SK-N-SH (cell line): ENCODE data around the gene DENND1A. TPM values are rescaled to one million over a fixed set of nuclear protein-coding genes. Genes with fewer than 3 reads are reported as not detected.

Experiments
- CTCF ChIA-PET: fragments of 300-600, 350-600 bp; formaldehyde crosslinking; extraction: SDS; loops from one replicate; lab custom pipeline; 2021; lab: Yijun Ruan, JAX
- POLR2A ChIA-PET: fragments of 350-600 bp; sonication (Branson Sonifier 250); formaldehyde crosslinking; extraction: SDS; loops from one replicate; lab custom pipeline; 2020; ENCODE audit warnings: antibody characterized with exemption, inconsistent platforms; lab: Yijun Ruan, JAX
- DNase-seq: peaks from one replicate; pipeline ENCODE4 v3.0.0; 2012
- H2AFZ ChIP-seq: fragments of 200-600 bp; sonication (generic); 2 replicates; pipeline ENCODE4 v1.8.1; 2016; ENCODE audit warnings: antibody characterized with exemption, mild to moderate bottlenecking, low read depth
- H3F3A ChIP-seq: fragments of 200-600 bp; sonication (generic); replicated peaks from 2 replicates; pipeline ENCODE3; 2016; ENCODE audit warnings: antibody characterized with exemption, mild to moderate bottlenecking; ENCODE audit not compliant: insufficient read depth
- H3K27ac ChIP-seq, 2 experiments: fragments of 200-500 bp in 1 of 2; fragments of 200-600 bp in 1 of 2; sonication (Bioruptor generic) in 1 of 2; sonication (generic), shearing (Covaris generic) in 1 of 2; 2 replicates each; pipeline versions ENCODE4 v1.5.1 to v1.6.1; 2014 to 2016; ENCODE audit warnings: low read depth in 2 of 2, inconsistent platforms in 1 of 2, low read length in 1 of 2, mild to moderate bottlenecking in 1 of 2, mixed read lengths in 1 of 2
- H3K27me3 ChIP-seq: fragments of 200-600 bp; sonication (generic), shearing (Covaris generic); 2 replicates; pipeline ENCODE4 v1.6.1; 2016; ENCODE audit warnings: mixed run types; ENCODE audit not compliant: insufficient read depth
- H3K36me3 ChIP-seq, 2 experiments: fragments of 200-500 bp in 1 of 2; fragments of 200-600 bp in 1 of 2; sonication (Bioruptor generic) in 1 of 2; sonication (generic) in 1 of 2; replicated peaks in 1 of 2; 2 replicates each; pipeline versions ENCODE3 to v1.5.1; 2014 to 2016; ENCODE audit warnings: low read length in 1 of 2, mild to moderate bottlenecking in 1 of 2; ENCODE audit not compliant: insufficient read depth in 2 of 2, control insufficient read depth in 1 of 2
- H3K4me1 ChIP-seq, 2 experiments: fragments of 200-500 bp in 1 of 2; fragments of 200-600 bp in 1 of 2; sonication (Bioruptor generic) in 1 of 2; sonication (generic), shearing (Covaris generic) in 1 of 2; 2 replicates each; pipeline versions ENCODE4 v1.5.1 to v1.6.1; 2014 to 2016; ENCODE audit warnings: low read depth in 1 of 2, low read length in 1 of 2, mixed run types in 1 of 2; ENCODE audit not compliant: insufficient read depth in 2 of 2, control insufficient read depth in 1 of 2
- H3K4me2 ChIP-seq: fragments of 200-600 bp; sonication (generic), shearing (Covaris generic); 2 replicates; pipeline ENCODE4 v1.6.1; 2017; ENCODE audit warnings: mixed run types
- H3K4me3 ChIP-seq, 2 experiments: fragments of 200-500 bp in 1 of 2; fragments of 200-600 bp in 1 of 2; sonication (Bioruptor generic) in 1 of 2; sonication (generic), shearing (Covaris generic) in 1 of 2; 2 replicates each; pipeline versions ENCODE4 v1.5.1 to v1.8.1; 2014 to 2016; ENCODE audit warnings: low read depth in 2 of 2, inconsistent platforms in 1 of 2, low read length in 1 of 2, mild to moderate bottlenecking in 1 of 2, mixed read lengths in 1 of 2, moderate library complexity in 1 of 2
- H3K79me2 ChIP-seq: fragments of 200-600 bp; sonication (generic); 2 replicates; pipeline ENCODE4 v1.8.1; 2017; ENCODE audit warnings: mild to moderate bottlenecking; ENCODE audit not compliant: insufficient read depth
- H3K9ac ChIP-seq: fragments of 200-600 bp; sonication (generic); 2 replicates; pipeline ENCODE4 v1.6.1; 2017; ENCODE audit warnings: mixed run types
- H3K9me2 ChIP-seq: fragments of 200-600 bp; sonication (generic); 2 replicates; pipeline ENCODE4 v1.6.1; 2017; ENCODE audit warnings: mixed run types
- H3K9me3 ChIP-seq: fragments of 200-600 bp; sonication (generic); 2 replicates; pipeline ENCODE4 v1.6.1; 2017; ENCODE audit warnings: mixed run types, mild to moderate bottlenecking, moderate library complexity
- H4K20me1 ChIP-seq: fragments of 200-600 bp; sonication (generic); 2 replicates; pipeline ENCODE4 v1.6.1; 2017; ENCODE audit warnings: mild to moderate bottlenecking, mixed run types; ENCODE audit not compliant: insufficient read depth
- CHD2 ChIP-seq: fragments of 150-350 bp; IDR thresholded peaks from 2 replicates; pipeline ENCODE4 v1.6.1; 2018; ENCODE audit warnings: low read length; ENCODE audit not compliant: partially characterized antibody
- FOXM1 ChIP-seq: IDR thresholded peaks from 2 replicates; pipeline ENCODE4 v1.4.0; 2012; ENCODE audit warnings: low read depth, mild to moderate bottlenecking
- GABPA ChIP-seq: IDR thresholded peaks from 2 replicates; pipeline ENCODE4 v1.4.0; 2012; ENCODE audit warnings: low read depth, mild to moderate bottlenecking
- NFIC ChIP-seq: IDR thresholded peaks from 2 replicates; pipeline ENCODE4 v1.4.0; 2012; ENCODE audit warnings: borderline replicate concordance
- NRF1 ChIP-seq: IDR thresholded peaks from 2 replicates; pipeline ENCODE4 v1.6.1; 2012; ENCODE audit warnings: low read depth, mild to moderate bottlenecking, low read length
- RXRA ChIP-seq: IDR thresholded peaks from 2 replicates; pipeline ENCODE4 v1.4.0; 2012; ENCODE audit warnings: low read depth, mild to moderate bottlenecking, borderline replicate concordance
- SIN3A ChIP-seq: IDR thresholded peaks from 2 replicates; pipeline ENCODE4 v1.6.1; 2012; ENCODE audit warnings: low read depth, mild to moderate bottlenecking, low read length, moderate library complexity, borderline replicate concordance
- SMC3 ChIP-seq: IDR thresholded peaks from 2 replicates; pipeline ENCODE4 v1.6.1; 2012; ENCODE audit warnings: low read depth, low read length, improper control_type of control experiment
- TAF1 ChIP-seq: IDR thresholded peaks from 2 replicates; pipeline ENCODE4 v1.6.1; 2012; ENCODE audit warnings: low read depth, mild to moderate bottlenecking, low read length, moderate library complexity, borderline replicate concordance
- WGBS: methylation state at CpG from one replicate; pipeline ENCODE4 v1.1.6; 2017; ENCODE audit warnings: low lambda C conversion rate; 5-methylcytosine and 5-hydroxymethylcytosine counted together
- polyA plus RNA-seq, 3 experiments: library from polyadenylated mRNA; depleted of rRNA; stranded (reverse); fragments of >200 nt; gene quantifications; 2 replicates each; pipeline ENCODE4 v1.2.3, GENCODE V29; 2012
- TF ChIP-seq, protein P1 (sequence below): IDR thresholded peaks from 2 replicates; pipeline ENCODE4 v1.4.0; 2012; ENCODE audit warnings: low read depth, borderline replicate concordance
- TF ChIP-seq, protein P2 (sequence below): IDR thresholded peaks from 2 replicates; pipeline ENCODE4 v1.4.0; 2012; ENCODE audit warnings: low read depth
- TF ChIP-seq, protein P3 (sequence below): fragments of 200-600 bp; sonication (generic); IDR thresholded peaks from 2 replicates; pipeline ENCODE4 v1.6.1; 2017; ENCODE audit warnings: antibody characterized with exemption, mild to moderate bottlenecking, moderate library complexity
- TF ChIP-seq, protein P4 (sequence below): IDR thresholded peaks from 2 replicates; pipeline ENCODE4 v1.4.0; 2012; ENCODE audit warnings: low read depth, borderline replicate concordance
- TF ChIP-seq, protein P5 (sequence below): IDR thresholded peaks from 2 replicates; pipeline ENCODE4 v1.6.1; 2012; ENCODE audit warnings: mild to moderate bottlenecking, low read depth, low read length, moderate library complexity
- TF ChIP-seq, protein P6 (sequence below): fragments of 150-350 bp; IDR thresholded peaks from 2 replicates; pipeline ENCODE4 v1.6.1; 2016; ENCODE audit warnings: mild to moderate bottlenecking, low read depth, low read length

The DENND1A gene
- polyA plus RNA-seq, 1 of the 3 experiments (the other 2 are of a cell fraction) = 25.4 TPM

DNA sequence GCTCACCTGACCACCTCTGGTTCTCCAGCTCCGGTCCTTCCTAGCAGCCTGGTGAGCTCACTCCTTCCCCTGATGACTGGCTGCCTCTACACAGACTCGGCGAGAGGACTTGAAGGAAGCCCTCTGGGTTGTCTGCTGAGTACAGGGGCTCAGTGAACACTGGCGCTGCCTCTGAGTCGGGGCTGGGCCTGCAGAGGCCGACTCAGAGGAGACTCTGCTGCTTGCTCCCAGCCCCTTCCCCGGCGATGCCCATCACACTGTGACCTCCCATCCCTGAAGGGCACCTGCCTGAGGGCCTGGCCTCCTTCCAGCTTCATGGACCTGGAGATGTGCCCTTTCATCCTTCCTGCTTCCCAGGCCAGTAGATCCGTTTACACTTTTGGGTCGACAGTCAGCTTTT, 551.9 kb downstream of the DENND1A start:
- H3K9ac ChIP-seq = no peak overlapping the region
- no peaks in the 10 kb centered on the region for H3F3A ChIP-seq
- H3K4me3 ChIP-seq = no peak overlapping the region
- no peak overlapping the region for H3K27ac ChIP-seq
- DNase-seq = no peak
- no peak overlapping the region for H2AFZ ChIP-seq
- peaks cover 0 to 29% of the 10 kb centered on the region in 2 experiments; a peak in 1 of 4 replicates for H3K4me1 ChIP-seq
- H4K20me1 ChIP-seq = no peaks in the 10 kb centered on the region
- TF ChIP-seq, protein P1, sequence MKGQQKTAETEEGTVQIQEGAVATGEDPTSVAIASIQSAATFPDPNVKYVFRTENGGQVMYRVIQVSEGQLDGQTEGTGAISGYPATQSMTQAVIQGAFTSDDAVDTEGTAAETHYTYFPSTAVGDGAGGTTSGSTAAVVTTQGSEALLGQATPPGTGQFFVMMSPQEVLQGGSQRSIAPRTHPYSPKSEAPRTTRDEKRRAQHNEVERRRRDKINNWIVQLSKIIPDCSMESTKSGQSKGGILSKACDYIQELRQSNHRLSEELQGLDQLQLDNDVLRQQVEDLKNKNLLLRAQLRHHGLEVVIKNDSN = no peak
- TF ChIP-seq NRF1 (no peak), TAF1 (no peak), FOXM1 (no peak), SMC3 (no peak), SIN3A (no peak), CHD2 (no peak), RXRA (no peak), NFIC (no peak), GABPA (no peak)
- TF ChIP-seq, protein P2, sequence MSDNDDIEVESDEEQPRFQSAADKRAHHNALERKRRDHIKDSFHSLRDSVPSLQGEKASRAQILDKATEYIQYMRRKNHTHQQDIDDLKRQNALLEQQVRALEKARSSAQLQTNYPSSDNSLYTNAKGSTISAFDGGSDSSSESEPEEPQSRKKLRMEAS = no peak
- TF ChIP-seq, protein P3, sequence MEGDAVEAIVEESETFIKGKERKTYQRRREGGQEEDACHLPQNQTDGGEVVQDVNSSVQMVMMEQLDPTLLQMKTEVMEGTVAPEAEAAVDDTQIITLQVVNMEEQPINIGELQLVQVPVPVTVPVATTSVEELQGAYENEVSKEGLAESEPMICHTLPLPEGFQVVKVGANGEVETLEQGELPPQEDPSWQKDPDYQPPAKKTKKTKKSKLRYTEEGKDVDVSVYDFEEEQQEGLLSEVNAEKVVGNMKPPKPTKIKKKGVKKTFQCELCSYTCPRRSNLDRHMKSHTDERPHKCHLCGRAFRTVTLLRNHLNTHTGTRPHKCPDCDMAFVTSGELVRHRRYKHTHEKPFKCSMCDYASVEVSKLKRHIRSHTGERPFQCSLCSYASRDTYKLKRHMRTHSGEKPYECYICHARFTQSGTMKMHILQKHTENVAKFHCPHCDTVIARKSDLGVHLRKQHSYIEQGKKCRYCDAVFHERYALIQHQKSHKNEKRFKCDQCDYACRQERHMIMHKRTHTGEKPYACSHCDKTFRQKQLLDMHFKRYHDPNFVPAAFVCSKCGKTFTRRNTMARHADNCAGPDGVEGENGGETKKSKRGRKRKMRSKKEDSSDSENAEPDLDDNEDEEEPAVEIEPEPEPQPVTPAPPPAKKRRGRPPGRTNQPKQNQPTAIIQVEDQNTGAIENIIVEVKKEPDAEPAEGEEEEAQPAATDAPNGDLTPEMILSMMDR = no peak
- TF ChIP-seq, protein P4, sequence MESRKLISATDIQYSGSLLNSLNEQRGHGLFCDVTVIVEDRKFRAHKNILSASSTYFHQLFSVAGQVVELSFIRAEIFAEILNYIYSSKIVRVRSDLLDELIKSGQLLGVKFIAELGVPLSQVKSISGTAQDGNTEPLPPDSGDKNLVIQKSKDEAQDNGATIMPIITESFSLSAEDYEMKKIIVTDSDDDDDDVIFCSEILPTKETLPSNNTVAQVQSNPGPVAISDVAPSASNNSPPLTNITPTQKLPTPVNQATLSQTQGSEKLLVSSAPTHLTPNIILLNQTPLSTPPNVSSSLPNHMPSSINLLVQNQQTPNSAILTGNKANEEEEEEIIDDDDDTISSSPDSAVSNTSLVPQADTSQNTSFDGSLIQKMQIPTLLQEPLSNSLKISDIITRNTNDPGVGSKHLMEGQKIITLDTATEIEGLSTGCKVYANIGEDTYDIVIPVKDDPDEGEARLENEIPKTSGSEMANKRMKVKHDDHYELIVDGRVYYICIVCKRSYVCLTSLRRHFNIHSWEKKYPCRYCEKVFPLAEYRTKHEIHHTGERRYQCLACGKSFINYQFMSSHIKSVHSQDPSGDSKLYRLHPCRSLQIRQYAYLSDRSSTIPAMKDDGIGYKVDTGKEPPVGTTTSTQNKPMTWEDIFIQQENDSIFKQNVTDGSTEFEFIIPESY = no peak
- TF ChIP-seq, protein P5, sequence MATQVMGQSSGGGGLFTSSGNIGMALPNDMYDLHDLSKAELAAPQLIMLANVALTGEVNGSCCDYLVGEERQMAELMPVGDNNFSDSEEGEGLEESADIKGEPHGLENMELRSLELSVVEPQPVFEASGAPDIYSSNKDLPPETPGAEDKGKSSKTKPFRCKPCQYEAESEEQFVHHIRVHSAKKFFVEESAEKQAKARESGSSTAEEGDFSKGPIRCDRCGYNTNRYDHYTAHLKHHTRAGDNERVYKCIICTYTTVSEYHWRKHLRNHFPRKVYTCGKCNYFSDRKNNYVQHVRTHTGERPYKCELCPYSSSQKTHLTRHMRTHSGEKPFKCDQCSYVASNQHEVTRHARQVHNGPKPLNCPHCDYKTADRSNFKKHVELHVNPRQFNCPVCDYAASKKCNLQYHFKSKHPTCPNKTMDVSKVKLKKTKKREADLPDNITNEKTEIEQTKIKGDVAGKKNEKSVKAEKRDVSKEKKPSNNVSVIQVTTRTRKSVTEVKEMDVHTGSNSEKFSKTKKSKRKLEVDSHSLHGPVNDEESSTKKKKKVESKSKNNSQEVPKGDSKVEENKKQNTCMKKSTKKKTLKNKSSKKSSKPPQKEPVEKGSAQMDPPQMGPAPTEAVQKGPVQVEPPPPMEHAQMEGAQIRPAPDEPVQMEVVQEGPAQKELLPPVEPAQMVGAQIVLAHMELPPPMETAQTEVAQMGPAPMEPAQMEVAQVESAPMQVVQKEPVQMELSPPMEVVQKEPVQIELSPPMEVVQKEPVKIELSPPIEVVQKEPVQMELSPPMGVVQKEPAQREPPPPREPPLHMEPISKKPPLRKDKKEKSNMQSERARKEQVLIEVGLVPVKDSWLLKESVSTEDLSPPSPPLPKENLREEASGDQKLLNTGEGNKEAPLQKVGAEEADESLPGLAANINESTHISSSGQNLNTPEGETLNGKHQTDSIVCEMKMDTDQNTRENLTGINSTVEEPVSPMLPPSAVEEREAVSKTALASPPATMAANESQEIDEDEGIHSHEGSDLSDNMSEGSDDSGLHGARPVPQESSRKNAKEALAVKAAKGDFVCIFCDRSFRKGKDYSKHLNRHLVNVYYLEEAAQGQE = no peak
- TF ChIP-seq, protein P6, sequence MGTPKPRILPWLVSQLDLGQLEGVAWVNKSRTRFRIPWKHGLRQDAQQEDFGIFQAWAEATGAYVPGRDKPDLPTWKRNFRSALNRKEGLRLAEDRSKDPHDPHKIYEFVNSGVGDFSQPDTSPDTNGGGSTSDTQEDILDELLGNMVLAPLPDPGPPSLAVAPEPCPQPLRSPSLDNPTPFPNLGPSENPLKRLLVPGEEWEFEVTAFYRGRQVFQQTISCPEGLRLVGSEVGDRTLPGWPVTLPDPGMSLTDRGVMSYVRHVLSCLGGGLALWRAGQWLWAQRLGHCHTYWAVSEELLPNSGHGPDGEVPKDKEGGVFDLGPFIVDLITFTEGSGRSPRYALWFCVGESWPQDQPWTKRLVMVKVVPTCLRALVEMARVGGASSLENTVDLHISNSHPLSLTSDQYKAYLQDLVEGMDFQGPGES = no peak
- no peaks in the 10 kb centered on the region for H3K79me2 ChIP-seq
- POLR2A ChIA-PET = interaction anchor here (1.0 kb wide), 1 partner anchor 18 kb away, joined by 3 read pairs; no protein-coding TSS in a partner anchor
- H3K4me2 ChIP-seq = no peak overlapping the region
- peaks cover 16% of the 10 kb centered on the region for H3K27me3 ChIP-seq
- no peaks in the 10 kb centered on the region for H3K9me2 ChIP-seq
- H3K36me3 ChIP-seq = no peaks in the 10 kb centered on the region
- H3K9me3 ChIP-seq = no peaks in the 10 kb centered on the region
- WGBS = 74% methylated on average over 7 of the region's 10 CpGs
- CTCF ChIA-PET = interaction anchor here (0.6 to 20.5 kb wide), 6 partner anchors 10 to 663 kb away, joined by 3 to 331 read pairs (median 4); partner anchors contain the start of gene CRB2
